C1 segment of cervical spinal cord (tissue), 14 donors: ENCODE results near the gene CDK17.
"Not testable (repeated sequence)": the region's sequence is repeated elsewhere in the genome, so short reads cannot be mapped to it uniquely, and the experiment has no call there.

ENCODE experiments used
- DNase-seq, 14 donors: peaks; one replicate each; lab custom pipeline; 2025; lab: John Stamatoyannopoulos, UW

CDK17 gene

DNA sequence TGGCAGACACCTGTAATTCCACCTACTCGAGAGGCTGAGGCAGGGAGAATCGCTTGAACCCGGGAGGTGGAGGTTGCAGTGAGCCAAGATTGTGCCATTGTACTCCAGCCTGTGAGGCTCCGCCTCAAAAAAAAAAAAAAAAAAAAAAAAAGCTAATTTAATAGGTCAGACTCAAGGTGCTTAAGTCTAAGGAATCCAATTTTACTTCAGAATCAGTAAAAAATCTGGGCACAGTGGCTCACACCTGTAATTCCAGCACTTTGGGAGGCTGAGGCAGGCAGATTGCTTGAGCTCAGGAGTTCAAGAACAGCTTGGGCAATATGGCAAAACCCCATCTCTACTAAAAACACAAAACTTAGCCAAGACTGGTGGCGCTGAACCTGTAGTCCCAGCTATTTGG is 7.0 kb downstream of the CDK17 start:
- not testable (repeated sequence) for DNase-seq

- no peak for DNase-seq
These were observed 7.8 kb downstream of the CDK17 start for GRCh38 chr12:96392397-96392796.

GRCh38 chr12:96387981-96388380 is 12.3 kb downstream of the CDK17 start:
- no peak for DNase-seq

DNA sequence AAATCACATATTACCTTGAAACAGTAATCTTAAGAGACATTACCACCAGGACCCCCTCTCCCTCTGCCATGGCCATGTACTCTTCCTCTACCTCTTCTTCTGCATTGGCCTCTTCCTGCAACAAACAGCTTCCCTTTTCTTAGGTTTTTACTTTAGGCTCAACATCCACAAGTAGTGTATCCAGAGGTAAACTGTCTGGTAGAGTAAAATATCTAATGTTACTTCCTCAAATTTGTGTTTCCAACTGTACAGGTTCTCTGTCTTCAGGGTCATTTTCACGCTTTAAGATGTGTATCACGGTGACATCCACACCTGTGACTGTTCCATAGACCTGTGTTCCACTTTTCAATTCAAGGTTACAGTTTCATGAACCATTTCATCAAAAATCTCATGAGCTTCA is 13.4 kb downstream of the CDK17 start:
- DNase-seq = no peak

DNA sequence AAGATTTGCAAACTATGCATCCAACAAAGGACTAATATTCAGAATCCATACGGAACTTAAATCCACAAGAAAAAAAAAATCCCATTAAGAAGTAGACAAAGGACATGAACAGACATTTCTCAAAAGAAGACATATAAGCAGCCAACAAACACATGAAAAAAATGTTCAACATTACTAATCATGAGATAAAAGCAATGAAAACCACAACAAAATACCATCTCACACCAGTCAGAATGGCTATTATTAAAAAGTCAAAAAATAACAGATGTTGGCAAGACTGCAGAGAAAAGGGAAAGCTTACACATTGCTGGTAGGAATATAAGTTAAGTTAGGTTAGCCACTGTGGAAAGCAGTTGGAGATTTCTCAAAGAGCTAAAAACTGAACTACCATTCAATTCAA is 16.2 kb downstream of the CDK17 start:
- no peak for DNase-seq

DNA sequence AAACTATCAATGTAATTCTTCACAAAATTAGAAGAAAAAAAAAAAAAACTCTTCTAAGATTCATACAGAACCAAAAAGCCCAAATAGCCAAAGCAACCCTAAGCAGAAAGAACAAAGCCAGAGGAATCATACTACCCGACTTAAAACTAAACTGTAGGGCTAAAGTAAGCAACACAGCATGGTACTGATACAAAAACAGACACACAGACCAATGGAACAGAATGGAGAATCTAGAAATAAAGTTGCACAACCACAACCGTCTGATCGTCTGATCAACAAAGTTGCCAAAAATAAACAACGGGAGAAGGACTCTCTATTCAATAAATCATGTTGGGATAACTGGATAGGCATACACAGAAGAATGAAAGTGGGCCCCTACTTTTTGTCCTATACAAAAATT is 16.9 kb downstream of the CDK17 start:
- no peak for DNase-seq

DNA sequence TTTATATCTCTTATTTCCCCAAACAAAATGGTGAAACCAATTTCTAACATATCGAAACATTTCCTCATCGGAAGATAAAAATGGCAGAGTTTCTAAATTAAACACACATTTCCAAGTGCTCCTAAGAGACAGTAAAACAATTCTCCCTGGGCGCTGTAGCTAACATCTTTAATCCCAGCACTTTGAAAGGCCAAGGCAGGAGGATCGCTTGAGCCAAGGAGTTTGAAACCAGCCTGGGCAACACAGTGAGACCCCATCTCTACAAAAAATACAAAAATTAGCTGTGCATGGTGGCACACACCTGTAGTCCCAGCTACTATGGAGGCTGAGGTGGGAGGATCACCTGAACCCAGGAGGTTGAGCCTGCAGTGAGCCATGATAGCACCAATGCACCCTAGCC is 20.5 kb downstream of the CDK17 start:
- not testable (repeated sequence) for DNase-seq

DNA sequence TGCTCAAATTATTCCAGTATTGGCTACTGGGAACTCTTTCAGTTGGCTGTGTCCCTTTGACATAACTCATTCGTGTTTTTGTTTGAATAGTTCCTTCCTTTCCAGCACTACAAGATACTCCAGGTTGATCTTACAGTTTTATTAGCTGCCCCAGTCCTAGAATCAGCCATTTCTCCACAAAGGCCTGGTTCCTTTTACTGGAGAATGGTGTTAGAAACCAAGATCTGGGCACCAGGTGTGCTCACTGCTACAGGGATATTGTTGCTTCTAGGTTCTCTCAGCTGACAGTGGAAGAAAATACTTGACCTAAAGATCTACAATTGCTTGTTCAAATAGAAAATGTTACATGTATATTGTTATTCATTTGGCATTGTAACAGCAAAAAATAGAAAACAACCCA is 21.9 kb downstream of the CDK17 start:
- no peak for DNase-seq

GRCh38 chr12:96376865-96377264 is 23.4 kb downstream of the CDK17 start:
- no peak for DNase-seq

GRCh38 chr12:96375841-96376604 is 24.2 kb downstream of the CDK17 start:
- no peak for DNase-seq

- DNase-seq = no peak
These were observed 25.1 kb downstream of the CDK17 start for GRCh38 chr12:96375170-96375569.

GRCh38 chr12:96371790-96372699 is 28.2 kb downstream of the CDK17 start:
- DNase-seq = no peak

GRCh38 chr12:96371138-96371789 is 29.0 kb downstream of the CDK17 start:
- no peak for DNase-seq

DNA sequence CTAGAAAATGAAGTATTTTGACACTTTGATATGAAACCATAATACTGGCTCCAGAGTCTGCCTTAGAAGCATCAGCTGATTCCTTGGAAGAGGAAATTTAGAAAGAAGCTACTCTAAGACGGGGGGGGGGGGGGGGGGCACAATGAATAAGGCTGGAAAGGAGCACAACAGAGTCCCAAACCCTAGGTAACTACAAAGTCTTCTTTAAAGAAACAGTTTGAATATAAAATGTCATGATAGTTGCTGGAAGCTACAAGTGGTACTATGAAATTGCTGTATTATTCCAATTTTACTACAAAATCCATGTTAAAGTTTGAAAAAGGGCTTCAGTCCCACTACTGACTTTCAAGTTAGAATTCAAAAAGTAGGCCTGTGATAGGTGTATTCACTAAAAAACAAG is 31.6 kb downstream of the CDK17 start:
- DNase-seq = no peak

GRCh38 chr12:96368233-96368632 is 32.0 kb downstream of the CDK17 start:
- DNase-seq = peak in 8 of 14 donors; percentile 13 to 55 (median 30)

- DNase-seq = no peak
These were observed 33.9 kb downstream of the CDK17 start for GRCh38 chr12:96366381-96366654.

DNA sequence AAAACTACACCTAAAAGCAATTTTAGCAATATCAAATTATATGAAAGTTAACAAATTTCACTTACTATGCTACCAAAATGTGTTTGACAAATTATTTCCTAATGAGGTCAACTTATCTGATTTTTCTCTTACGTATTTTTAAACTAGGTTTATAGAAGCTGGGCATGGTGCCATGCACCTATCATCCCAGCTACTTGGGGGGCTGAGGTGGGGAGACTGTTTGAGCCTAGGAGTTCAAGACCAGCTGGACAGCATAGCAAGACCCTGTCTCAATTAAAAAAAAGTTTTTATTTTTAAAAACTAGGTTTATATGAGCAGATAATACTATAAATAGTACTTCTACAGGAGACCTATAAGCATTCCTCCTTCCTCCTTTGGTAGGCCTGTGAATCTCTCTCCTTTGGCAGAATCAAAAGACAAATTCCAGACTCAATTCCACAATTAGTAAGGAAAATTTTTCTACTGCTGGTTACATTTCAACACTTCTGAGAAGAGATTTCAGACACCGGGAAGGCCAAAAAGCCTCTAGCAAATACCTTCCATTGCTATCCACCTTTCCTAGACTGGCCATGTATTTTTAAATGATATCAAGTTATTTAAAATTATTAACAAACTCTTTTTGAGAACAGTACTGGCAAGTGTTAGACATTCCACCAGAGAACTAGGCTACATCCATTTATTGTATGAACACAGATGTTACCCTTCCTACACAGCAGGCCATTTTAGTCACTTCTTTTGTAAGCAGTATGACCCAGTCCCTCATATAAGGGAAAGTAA is 34.4 kb downstream of the CDK17 start:
- no peak for DNase-seq

GRCh38 chr12:96364092-96364700 is 36.0 kb downstream of the CDK17 start:
- DNase-seq = no peak

- DNase-seq = no peak
These were observed 39.2 kb downstream of the CDK17 start for GRCh38 chr12:96361074-96361473.

DNA sequence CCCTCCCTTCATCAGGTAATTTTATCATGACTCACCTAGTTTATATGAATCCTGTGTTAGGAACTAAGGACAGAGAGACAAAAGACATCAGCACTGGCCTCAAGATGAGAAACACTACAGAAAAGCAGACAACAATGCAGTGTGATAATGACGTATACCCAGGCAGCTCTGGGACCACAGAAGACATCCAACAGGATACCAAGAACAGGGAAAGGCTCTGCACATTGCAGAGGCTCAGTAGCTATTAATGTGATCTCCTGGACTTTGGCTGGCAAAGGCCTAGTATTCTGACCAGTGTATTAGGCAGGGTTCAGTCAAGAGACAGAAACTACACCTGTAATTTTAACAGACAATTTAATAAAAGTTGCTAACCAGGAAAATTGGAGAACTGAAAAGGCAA is 39.7 kb downstream of the CDK17 start:
- DNase-seq = no peak

- DNase-seq = no peak
These were observed 40.9 kb downstream of the CDK17 start for GRCh38 chr12:96359328-96359727.
